ACHN (cell line): ENCODE measurements around the gene BAZ2B.
"Not testable (repeated sequence)": the region's sequence is repeated elsewhere in the genome, so short reads cannot be mapped to it uniquely, and the experiment has no call there.

Experiments used
- DNase-seq: peaks from one replicate; pipeline ENCODE4 v3.0.0-alpha.2; 2015
- in situ Hi-C: cut with HindIII; loops from 2 replicates; pipeline ENCODE4 v1.10.0; 2017; ENCODE audit warnings: low sequenced_read_pairs, low pct_ligation_motif_present, low pct_unique_long_range_greater_than_20kb

Gene BAZ2B

GRCh38 chr2:159396799-159397198 lies 219.5 kb downstream of the BAZ2B start:
- no peak for DNase-seq
- in situ Hi-C loops: no loop called here

DNA sequence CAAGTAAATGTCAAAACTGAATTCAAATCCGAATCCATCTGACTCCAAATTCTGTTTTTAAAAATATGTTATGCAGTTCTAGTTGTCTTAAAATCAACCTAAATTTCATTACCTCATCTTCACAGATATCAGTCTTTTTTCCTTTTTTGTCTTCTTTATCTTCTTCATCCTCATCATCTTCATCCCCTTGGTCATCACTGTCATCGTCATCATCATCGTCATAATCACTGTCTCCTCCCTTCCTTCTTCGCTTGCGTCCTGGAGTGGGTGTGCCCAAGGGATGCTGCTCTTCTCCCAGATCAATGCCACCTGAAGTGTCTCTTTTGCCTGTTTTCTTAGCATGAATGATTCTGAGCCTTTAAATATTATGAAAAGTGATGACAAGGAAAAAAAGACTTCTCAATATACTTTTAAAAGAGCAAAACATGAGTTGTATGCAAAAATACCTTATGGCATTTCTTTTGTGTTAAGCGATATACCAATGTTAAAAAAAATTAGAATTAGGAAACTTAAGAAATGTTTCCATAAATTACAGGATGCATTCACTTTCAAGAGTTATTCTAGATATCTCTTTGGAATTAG lies 233.8 kb downstream of the BAZ2B start:
- in situ Hi-C loops: no loop called here

GRCh38 chr2:159381574-159381973 lies 234.8 kb downstream of the BAZ2B start:
- in situ Hi-C loops: no loop called here
- peak; percentile 90 for DNase-seq

More for the DNA sequence above, 233.8 kb downstream of the BAZ2B start:
- no peak for DNase-seq

DNA sequence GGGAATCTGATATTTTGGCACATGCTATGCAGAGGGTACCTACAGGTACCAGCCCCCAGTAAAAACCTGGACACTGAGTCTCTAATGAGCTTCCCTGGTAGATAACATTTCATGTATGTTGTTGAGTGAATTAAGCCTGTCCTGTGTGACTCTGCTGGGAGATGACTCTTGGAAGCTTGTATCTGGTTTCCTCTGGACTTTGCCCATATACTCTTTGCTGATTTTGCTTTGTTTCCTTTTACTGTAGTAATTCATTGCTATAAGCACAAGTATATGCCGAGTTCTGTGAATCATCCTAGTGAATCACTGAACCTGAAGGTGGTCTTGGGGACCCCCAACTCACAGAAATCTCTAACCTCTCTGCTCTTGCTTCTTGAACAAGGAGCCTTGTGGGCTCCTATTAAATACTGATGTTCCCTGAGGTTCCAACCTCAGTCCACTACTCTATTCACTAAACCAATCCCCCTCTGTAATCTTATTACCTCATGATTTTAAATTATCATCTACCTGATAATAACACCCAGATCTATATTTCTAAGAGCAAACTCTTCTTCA lies 235.6 kb downstream of the BAZ2B start:
- DNase-seq: no peak
- in situ Hi-C loops: no loop called here

- in situ Hi-C loops: no loop called here
- no peak for DNase-seq
Observed at GRCh38 chr2:159379181-159379580, 237.2 kb downstream of the BAZ2B start.

DNA sequence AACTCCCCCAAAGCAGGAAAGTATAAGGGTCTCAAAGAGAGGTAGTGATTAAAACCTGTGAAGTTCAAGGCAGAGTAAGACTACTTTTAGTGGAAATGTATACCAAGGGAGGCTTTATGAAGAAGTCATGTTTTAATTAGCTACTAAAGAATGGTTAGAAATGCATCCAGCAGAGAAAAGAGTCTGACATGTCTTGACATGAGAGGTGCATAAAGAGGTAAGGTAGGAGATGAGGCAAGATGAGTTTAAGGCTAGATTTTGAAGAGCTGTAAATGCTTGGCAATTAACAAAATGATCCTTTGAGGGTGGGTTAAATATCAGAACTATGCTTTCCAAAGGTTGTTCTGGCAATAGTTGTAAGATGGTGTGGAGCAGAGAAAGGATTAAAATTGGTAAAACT lies 241.1 kb downstream of the BAZ2B start:
- in situ Hi-C loops: no loop called here
- DNase-seq: no peak

DNA sequence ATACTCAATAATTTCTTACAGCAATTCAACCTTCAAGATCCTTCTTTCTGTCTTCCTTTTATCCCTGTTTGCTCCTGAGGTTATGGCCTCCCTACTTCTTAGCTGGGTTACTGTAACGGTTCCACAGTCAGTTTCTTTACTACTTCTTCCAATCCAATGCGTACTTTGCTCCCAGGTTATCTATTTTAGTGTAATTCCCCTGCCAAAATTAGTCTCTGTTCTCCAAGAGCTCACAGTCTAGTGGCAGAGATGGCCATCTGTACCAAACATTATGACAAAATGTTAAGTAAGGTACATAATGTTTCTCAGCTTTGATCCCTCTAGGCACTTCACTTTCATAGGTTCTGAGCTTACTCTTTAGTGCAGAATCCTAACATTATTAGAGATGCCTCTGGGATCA lies 244.8 kb downstream of the BAZ2B start:
- DNase-seq: no peak
- in situ Hi-C loops: no loop called here

- no peak for DNase-seq
- in situ Hi-C loops: no loop called here
Observed at GRCh38 chr2:159366538-159366937, 249.8 kb downstream of the BAZ2B start.

DNA sequence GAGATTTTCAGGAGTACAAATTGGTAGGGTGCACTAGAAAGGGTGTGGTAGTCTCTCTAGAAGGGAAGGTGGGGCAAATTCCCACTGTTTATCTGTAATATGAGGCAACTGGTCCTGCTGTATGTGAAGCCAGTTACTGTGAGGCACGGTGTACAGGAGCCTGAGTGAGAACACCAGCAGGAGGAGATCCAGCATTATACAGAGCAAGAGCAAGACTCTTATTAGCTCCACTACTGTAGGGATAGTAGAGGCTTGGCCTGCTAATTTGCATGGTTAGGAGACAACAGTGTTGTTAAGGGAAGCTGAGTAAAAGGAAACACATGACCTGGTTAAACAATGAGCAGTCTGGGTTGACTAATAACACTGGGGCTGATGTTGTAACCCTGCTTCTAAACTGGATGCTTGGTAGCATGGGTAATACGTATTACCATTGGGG lies 253.5 kb downstream of the BAZ2B start:
- in situ Hi-C loops: no loop called here
- peak; percentile 94 for DNase-seq

DNA sequence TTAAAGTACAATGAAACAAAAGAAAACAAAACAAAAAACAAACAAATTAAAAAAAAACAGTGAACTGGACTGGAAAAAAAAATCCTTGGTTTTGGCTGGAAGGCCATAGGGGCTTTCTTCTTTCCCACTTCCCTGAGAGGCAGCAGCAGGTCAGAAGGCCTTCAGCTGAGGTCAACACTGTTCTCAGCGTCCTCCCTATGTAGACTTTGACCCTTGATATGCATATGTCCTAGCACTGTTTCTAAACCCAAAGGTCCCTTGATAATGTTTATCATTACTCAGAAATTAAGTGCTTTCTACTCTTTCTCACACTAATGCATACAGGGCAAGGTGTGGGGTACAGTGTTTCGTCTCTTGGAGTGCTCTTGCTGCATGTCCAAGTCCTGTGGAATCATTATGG lies 254.3 kb downstream of the BAZ2B start:
- in situ Hi-C loops: no loop called here
- no peak for DNase-seq

- in situ Hi-C loops: not testable (repeated sequence)
Observed at GRCh38 chr2:159361603-159362002, 254.7 kb downstream of the BAZ2B start.

GRCh38 chr2:159356053-159356554 lies 260.2 kb downstream of the BAZ2B start:
- in situ Hi-C loops: no loop called here
- no peak for DNase-seq

More at GRCh38 chr2:159361603-159362002, 254.7 kb downstream of the BAZ2B start:
- DNase-seq: not testable (repeated sequence)

- no peak for DNase-seq
- in situ Hi-C loops: no loop called here
Observed at GRCh38 chr2:159351977-159352376, 264.4 kb downstream of the BAZ2B start.

GRCh38 chr2:159349674-159350299 lies 266.6 kb downstream of the BAZ2B start:
- DNase-seq: no peak
- in situ Hi-C loops: no loop called here

GRCh38 chr2:159326569-159327255 lies 289.6 kb downstream of the BAZ2B start:
- DNase-seq: no peak
- in situ Hi-C loops: no loop called here

DNA sequence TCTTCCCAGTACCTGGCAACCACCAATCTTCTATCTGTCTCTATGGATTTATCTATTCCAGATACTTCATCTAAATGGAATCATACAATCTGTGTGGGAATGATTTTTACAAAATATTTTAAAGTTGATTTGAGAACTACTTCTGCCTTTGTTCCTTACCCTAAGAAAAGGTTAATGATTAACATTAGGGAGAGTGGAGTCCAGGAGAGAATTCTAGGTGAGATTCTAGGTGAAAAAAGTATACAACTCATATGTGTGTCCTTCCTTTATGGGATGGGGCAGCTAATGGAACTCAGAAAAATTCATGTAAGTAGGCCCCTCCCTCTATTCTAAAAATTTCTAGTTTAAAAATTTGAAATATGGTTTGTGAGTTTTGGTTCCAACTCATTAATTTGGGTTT lies 293.9 kb downstream of the BAZ2B start:
- DNase-seq: no peak
- in situ Hi-C loops: no loop called here

DNA sequence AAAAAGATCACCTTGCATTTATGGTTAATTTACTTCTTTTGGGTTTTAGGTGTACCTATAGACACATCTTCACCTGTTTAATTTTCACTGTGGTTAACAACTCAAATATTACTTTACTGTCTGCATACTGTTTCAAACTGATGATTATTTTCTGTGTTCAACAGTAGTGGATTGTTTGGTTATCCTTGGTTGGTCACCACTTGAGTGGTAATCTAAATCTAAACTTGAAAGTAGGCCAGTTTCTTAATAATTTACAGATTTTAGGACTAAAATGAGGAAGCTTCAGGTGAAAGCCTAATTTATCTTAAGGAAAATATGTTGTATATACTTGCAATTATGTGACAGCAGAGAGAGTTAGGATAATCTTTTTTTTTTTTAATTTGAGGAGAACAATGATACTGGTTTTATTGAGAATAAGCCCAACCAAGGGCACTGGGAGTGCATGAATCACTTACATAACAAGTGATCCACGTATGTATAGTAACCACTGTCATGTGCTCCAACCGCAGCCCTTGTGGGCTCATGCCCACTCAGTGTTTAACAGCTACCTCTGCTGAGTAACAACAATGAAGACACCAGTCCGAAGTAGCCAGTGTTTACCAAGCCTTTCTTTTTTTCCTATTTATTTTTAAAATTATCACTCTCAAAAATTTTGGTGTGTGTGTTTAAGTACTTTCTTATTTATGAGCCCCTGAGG lies 298.8 kb downstream of the BAZ2B start:
- DNase-seq: no peak
- in situ Hi-C loops: no loop called here

- DNase-seq: no peak
- in situ Hi-C loops: no loop called here
Observed at GRCh38 chr2:159307942-159308341, 308.4 kb downstream of the BAZ2B start.

- no peak for DNase-seq
- in situ Hi-C loops: no loop called here
Observed at GRCh38 chr2:159300586-159300985, 315.8 kb downstream of the BAZ2B start.
